Thyroid gland (tissue), 4 donors: ENCODE measurements around the gene KLHL11. TPM values are rescaled to one million over a fixed set of nuclear protein-coding genes. Genes with fewer than 3 reads are reported as not detected.

Experiments used
- small RNA-seq: library from RNA; depleted of rRNA; stranded (forward); fragments of <200 nt; gene quantifications from one replicate; pipeline ENCODE3, GENCODE V24; 2016
- total RNA-seq, 4 donors: library from RNA; depleted of rRNA; stranded (reverse); fragments of >200 nt; gene quantifications; one replicate each; pipeline ENCODE4 v1.2.3, GENCODE V29; 2016

KLHL11 gene
- total RNA-seq, 4 donors from 2014 or later, result 46.0 to 60.7 (median 46.9) TPM

Small RNAs within 50 kb of the gene (small RNA-seq; reads per million reads assigned to genes)
- not detected for gene AC125257.2

Other genes starting within 250 kb of the KLHL11 start
- gene KRT17, start 240.8 kb downstream of the KLHL11 start, total RNA-seq, result under 1 TPM in 1 of 4 donors, not detected in 3; 0.56 TPM
- 100 to 1,000 TPM; 119 to 171 (median 145) TPM for gene EIF1, start 176.5 kb downstream of the KLHL11 start, total RNA-seq
- gene GAST, start 153.1 kb downstream of the KLHL11 start, total RNA-seq, result not detected
- gene HAP1, start 130.8 kb downstream of the KLHL11 start, total RNA-seq, result 10 to 100 TPM in 1 of 4 donors, 1 to 10 TPM in 2, under 1 TPM in 1; 0.94 to 12.7 (median 1.9) TPM
- gene JUP, start 78.7 kb downstream of the KLHL11 start, total RNA-seq, result 100 to 1,000 TPM; 127 to 356 (median 250) TPM
- 10 to 100 TPM; 24.5 to 59.2 (median 34.9) TPM for gene P3H4, start 53.5 kb downstream of the KLHL11 start, total RNA-seq
- 10 to 100 TPM; 42.2 to 75.3 (median 60.4) TPM for gene FKBP10, start 52.4 kb downstream of the KLHL11 start, total RNA-seq
- gene NT5C3B, start 29.2 kb downstream of the KLHL11 start, total RNA-seq, result 100 to 1,000 TPM in 2 of 4 donors, 10 to 100 TPM in 2; 97.3 to 132 (median 110) TPM
- gene KLHL10, start 27.6 kb downstream of the KLHL11 start, total RNA-seq, result 1 to 10 TPM in 1 of 4 donors, under 1 TPM in 1, not detected in 2; 0.33 to 1.6 TPM
- 10 to 100 TPM; 62.6 to 85.2 (median 78.8) TPM for gene ACLY, start 53.5 kb upstream of the KLHL11 start, total RNA-seq
- 1 to 10 TPM; 3.0 to 8.2 (median 3.8) TPM for gene ODAD4, start 65.2 kb upstream of the KLHL11 start, total RNA-seq
- gene CNP, start 101.4 kb upstream of the KLHL11 start, total RNA-seq, result 10 to 100 TPM; 41.8 to 65.2 (median 53.8) TPM
- 10 to 100 TPM; 62.6 to 84.0 (median 65.6) TPM for gene DNAJC7, start 152.0 kb upstream of the KLHL11 start, total RNA-seq
- 10 to 100 TPM; 23.6 to 34.6 (median 26.6) TPM for gene NKIRAS2, start 154.7 kb upstream of the KLHL11 start, total RNA-seq
- 1 to 10 TPM; 1.2 to 3.7 (median 2.1) TPM for gene C17orf113, start 185.2 kb upstream of the KLHL11 start, total RNA-seq
- gene ZNF385C, start 233.1 kb upstream of the KLHL11 start, total RNA-seq, result under 1 TPM in 2 of 4 donors, not detected in 2; 0.22 to 0.54 TPM
- gene DHX58, start 247.3 kb upstream of the KLHL11 start, total RNA-seq, result 10 to 100 TPM in 2 of 4 donors, 1 to 10 TPM in 2; 6.4 to 12.9 (median 9.7) TPM